ENCODE data around the gene VMP1.
"Not testable (repeated sequence)": the region's sequence is repeated elsewhere in the genome, so short reads cannot be mapped to it uniquely, and the experiment has no call there.

Gene VMP1

GRCh38 chr17:59863616-59864015 is 156.2 kb downstream of the VMP1 start:
- DNase-seq (ENCODE audit: low spot score): no peak

- no peak for DNase-seq (ENCODE audit: low spot score)
These were observed 162.4 kb downstream of the VMP1 start for GRCh38 chr17:59869941-59870218.

GRCh38 chr17:59870482-59870881 is 163.0 kb downstream of the VMP1 start:
- DNase-seq (ENCODE audit: low spot score): no peak

- DNase-seq (ENCODE audit: low spot score): no peak
These were observed 164.9 kb downstream of the VMP1 start for GRCh38 chr17:59872351-59872750.

GRCh38 chr17:59873414-59873813 is 166.0 kb downstream of the VMP1 start:
- not testable (repeated sequence) for DNase-seq (ENCODE audit: low spot score)

- no peak for DNase-seq (ENCODE audit: low spot score)
These were observed 166.9 kb downstream of the VMP1 start for GRCh38 chr17:59874376-59874775.

GRCh38 chr17:59876107-59876506 is 168.7 kb downstream of the VMP1 start:
- no peak for DNase-seq (ENCODE audit: low spot score)

GRCh38 chr17:59877965-59878364 is 170.5 kb downstream of the VMP1 start:
- DNase-seq (ENCODE audit: low spot score): no peak

- DNase-seq (ENCODE audit: low spot score): no peak
These were observed 171.2 kb downstream of the VMP1 start for GRCh38 chr17:59878624-59879023.

- no peak for DNase-seq (ENCODE audit: low spot score)
These were observed 177.4 kb downstream of the VMP1 start for GRCh38 chr17:59884861-59885260.

- no peak for DNase-seq (ENCODE audit: low spot score)
These were observed 180.8 kb downstream of the VMP1 start for GRCh38 chr17:59888145-59888750.

GRCh38 chr17:59890720-59891119 is 183.3 kb downstream of the VMP1 start:
- DNase-seq (ENCODE audit: low spot score): no peak
